Left kidney (tissue), 2 donors: ENCODE measurements around the gene MYO6. TPM values are rescaled to one million over a fixed set of nuclear protein-coding genes. Genes with fewer than 3 reads are reported as not detected.
"Not testable (repeated sequence)": the region's sequence is repeated elsewhere in the genome, so short reads cannot be mapped to it uniquely, and the experiment has no call there.

ENCODE experiments used
- DNase-seq: peaks from one replicate; pipeline ENCODE4 v3.0.0-alpha.2; 2013
- polyA plus RNA-seq: library from polyadenylated mRNA; unstranded; fragments of 120-200 nt; gene quantifications from one replicate; pipeline ENCODE4 v1.2.1, GENCODE V29; 2013; ENCODE audit not compliant: insufficient read length

The MYO6 gene
- polyA plus RNA-seq, 1 donor, result 118 TPM

GRCh38 chr6:75892384-75892783 lies 143.3 kb downstream of the MYO6 start:
- DNase-seq, result no peak

GRCh38 chr6:75893058-75893775 lies 144.2 kb downstream of the MYO6 start:
- DNase-seq, result peak; percentile 73

DNA sequence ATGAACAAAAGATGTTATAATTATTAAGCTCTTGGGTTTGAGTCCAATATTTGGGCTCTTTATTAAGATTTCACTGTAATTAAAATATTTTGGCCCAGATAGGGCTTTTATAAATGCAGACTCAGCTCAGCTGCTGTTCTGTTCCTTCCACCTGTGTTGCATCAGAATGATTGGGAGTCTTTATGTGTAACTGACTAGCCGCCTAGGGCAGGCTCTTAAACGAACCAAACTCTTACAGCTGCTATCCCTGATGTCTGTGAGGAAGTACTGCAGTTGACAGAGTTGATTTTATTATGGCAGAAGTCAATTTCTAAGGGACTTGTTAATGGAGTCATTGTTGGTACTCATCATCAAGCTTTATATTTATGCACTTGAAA lies 144.7 kb downstream of the MYO6 start:
- DNase-seq, result no peak

- DNase-seq, result no peak
Measured at GRCh38 chr6:75896526-75896925, 147.5 kb downstream of the MYO6 start.

DNA sequence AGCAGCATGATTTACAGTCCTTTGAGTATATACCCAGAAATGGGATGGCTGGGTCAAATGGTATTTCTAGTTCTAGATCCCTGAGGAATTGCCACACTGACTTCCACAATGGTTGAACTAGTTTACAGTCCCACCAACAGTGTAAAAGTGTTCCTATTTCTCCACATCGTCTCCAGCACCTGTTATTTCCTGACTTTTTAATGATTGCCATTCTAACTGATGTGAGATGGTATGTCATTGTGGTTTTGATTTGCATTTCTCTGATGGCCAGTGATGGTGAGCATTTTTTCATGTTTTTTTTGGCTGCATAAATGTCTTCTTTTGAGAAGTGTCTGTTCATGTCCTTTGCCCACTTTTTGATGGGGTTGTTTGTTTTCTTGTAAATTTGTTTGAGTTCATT lies 151.2 kb downstream of the MYO6 start:
- DNase-seq, result not testable (repeated sequence)

GRCh38 chr6:75905129-75905528 lies 156.1 kb downstream of the MYO6 start:
- not testable (repeated sequence) for DNase-seq

- no peak for DNase-seq
Measured at GRCh38 chr6:75906871-75907270, 157.8 kb downstream of the MYO6 start.

DNA sequence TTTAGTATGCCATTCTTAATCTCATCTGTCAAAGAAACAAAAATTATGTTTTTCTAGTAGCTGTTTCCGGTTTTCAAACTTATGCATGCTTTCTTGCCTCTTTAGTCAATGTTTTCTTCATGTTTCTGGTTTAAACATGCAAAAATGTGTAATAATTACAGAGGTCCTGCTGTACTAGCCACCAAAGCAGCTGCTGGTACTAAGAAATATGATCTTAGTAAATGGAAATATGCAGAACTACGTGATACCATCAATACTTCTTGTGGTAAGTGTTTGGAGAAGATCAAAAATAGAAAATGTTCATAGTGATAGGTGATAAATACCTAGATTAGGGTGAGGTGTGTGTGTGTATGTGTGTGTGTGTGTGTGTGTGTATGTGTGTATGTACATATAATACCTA lies 158.4 kb downstream of the MYO6 start:
- DNase-seq, result no peak

GRCh38 chr6:75913040-75913439 lies 164.0 kb downstream of the MYO6 start:
- no peak for DNase-seq

- DNase-seq, result no peak
Measured at GRCh38 chr6:75922226-75922625, 173.2 kb downstream of the MYO6 start.

- no peak for DNase-seq
Measured at GRCh38 chr6:75926293-75927168, 177.5 kb downstream of the MYO6 start.

DNA sequence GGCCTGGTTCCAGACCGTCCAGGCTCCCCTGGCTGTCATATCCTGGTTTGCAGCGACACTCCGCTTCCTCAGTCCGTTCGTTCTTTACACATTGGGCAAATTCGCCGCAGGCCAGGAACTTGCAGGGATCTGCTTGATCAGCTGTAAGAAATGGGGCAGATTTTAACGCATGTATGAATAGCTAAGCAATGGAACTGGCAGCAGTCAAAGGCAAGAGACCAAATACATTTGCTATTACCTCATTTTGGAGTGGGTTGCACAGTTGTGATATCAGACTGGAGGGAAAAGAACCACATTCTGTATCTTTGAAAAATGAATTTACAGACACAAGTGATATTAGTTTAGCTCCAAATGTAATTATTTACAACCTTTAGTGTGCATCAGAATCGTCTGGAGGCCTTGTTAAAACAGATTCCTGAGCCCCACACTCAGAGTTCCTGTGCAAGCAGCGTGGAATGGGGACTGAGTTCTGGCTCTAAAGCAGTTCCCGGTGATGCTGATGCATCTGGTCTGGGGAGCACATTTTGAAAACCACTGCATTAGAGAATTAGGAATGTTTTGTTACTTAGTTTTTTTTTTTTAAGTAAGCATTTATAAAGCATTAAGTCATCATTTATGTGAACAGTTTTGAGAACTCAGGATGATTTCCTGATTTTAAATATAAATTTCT lies 182.1 kb downstream of the MYO6 start:
- DNase-seq, result peak; percentile 46

DNA sequence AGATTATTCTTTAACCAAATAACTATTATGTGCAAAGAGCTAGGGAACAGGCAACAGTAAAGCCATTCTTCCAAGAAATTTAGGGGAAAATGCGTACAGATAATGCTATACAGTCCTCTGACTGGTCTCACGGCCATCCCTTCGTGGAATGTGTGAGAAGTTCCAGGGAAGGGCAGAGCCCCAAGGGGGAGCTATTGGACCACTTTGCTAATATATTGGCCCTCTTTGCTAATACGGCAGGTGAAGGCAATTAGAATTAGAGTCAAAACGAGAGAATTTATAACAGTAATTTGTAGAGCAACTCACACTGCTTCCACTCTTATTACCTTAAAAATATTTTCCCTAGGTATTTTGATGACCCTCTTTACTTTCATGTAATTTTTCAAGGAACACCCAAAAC lies 183.0 kb downstream of the MYO6 start:
- DNase-seq, result peak; percentile 52

GRCh38 chr6:75933387-75933975 lies 184.4 kb downstream of the MYO6 start:
- DNase-seq, result no peak

- peak; percentile 83 for DNase-seq
Measured at GRCh38 chr6:75934643-75935472, 185.8 kb downstream of the MYO6 start.

DNA sequence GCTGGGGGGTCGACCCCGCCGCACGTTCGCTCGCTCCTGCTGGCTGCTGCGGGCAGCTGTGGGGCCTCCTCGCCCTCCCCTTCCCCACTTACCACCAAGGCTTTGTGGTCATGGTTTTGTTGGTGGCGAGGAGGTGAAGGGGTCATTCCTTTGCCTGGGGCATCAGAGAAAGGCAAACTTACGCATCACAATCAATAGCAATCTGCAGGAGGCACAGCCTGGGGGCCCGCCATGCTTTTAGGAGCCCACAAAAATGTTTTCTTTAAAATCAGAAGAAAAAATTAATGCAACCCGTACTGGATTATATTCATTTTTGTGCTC lies 186.4 kb downstream of the MYO6 start:
- no peak for DNase-seq

GRCh38 chr6:75936682-75937081 lies 187.6 kb downstream of the MYO6 start:
- DNase-seq, result no peak

DNA sequence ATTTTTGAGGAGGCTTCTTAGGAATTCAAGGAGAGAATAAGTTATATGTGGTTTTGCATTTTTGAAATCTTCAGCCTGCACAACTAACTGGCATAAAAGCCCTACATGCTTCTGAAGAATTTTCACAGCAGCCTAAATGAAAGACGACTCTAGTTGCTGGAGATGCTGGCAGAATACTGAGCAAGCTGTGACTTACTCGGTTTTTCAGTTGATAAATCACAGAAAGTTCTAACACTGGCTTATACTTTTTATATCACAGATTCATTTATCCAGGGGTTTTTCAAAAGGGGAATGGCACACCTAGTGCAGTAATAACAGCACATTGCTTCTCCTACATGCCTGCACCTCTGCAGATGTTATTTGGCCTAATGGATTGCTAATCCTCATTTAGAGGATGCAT lies 188.8 kb downstream of the MYO6 start:
- no peak for DNase-seq

DNA sequence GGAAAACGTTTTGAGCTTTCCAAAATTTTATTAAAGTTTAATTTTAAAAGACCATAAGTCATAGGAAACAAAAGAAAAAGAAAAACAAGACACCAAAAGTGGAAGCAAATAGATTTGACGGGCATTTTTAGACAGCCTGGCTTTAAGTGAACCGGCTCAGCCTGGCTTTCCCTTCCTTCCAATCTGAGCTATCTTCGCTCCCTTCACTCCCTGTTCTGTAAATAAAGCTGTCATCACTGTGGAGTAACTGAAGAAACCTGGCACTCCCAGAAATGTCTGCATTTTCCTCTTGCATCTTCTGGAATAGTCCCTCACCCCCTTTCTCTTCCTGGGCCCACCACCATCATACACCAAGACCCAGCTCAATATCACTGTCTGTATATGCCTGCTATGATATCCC lies 191.5 kb downstream of the MYO6 start:
- no peak for DNase-seq

GRCh38 chr6:75941509-75941908 lies 192.5 kb downstream of the MYO6 start:
- DNase-seq, result no peak

DNA sequence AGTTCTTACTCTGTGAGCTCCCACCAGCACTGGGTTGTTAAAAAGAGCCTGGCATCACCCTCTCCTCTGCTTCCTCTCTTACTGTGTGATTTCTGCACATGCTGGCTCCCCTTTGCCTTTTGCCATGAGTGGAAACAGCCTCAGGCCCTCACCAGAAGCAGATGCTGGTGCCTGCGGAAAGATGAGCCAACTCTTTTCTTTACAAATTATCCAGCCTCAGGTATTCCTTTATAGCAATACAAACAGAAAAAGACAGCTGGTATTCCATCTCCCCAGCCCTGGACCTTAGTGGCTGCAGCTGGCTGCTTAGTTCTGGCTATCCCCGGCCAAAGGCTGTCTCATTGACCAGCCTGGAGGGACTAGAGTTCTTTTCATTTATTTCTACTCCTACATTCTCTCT lies 194.3 kb downstream of the MYO6 start:
- no peak for DNase-seq
